ENCODE measurements around the gene AMHR2.

DNA sequence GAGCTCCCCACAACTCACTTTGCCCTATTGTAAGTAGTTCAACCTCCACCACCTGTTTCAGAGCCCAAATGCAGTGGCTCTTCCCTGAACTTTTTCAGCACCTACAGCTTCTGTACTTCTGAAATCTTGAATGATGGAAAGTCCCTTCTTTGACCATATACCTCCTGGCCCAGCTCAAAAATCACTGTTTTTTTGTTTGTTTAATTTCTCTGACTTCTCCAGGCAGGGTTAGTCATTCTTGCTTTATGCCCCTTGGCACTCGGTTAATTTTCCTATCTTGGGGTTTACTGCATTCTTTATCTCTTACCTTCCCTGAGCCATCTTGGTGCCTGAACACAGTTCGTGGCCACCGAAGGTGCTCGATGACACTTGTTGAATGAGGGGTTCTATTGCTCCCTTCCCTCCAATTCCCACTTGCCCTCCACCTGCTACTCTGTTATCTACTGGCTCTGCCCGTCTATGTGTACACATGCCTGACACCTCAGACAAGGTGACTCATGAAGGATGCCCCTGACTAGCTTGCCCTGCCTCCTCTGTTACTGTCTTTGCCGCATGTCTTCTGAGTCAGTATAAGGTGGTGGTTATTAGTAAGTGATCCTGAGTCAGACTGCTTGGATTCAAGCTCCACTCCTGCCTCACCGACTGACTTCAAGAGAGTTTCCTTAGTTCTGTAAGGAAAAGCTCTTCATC, 4.4 kb downstream of the AMHR2 start:
- no peak for TF ChIP-seq EGR1 (IDR thresholded peaks at IDR 0.05)
- TF ChIP-seq, protein P1, sequence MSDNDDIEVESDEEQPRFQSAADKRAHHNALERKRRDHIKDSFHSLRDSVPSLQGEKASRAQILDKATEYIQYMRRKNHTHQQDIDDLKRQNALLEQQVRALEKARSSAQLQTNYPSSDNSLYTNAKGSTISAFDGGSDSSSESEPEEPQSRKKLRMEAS (IDR thresholded peaks at IDR 0.05), result no peak
- no peak for TF ChIP-seq TCF12 (IDR thresholded peaks at IDR 0.05; ENCODE audit: low read depth)
- TF ChIP-seq, protein P2, sequence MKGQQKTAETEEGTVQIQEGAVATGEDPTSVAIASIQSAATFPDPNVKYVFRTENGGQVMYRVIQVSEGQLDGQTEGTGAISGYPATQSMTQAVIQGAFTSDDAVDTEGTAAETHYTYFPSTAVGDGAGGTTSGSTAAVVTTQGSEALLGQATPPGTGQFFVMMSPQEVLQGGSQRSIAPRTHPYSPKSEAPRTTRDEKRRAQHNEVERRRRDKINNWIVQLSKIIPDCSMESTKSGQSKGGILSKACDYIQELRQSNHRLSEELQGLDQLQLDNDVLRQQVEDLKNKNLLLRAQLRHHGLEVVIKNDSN (IDR thresholded peaks at IDR 0.05), result no peak
- no peak for TF ChIP-seq FOXM1 (IDR thresholded peaks at IDR 0.05; ENCODE audit: borderline replicate concordance, low read depth)
- no peak for TF ChIP-seq NFIC (IDR thresholded peaks at IDR 0.05)
